Left lobe of liver (tissue), 2 donors: ENCODE measurements around the gene PDGFA. TPM values are rescaled to one million over a fixed set of nuclear protein-coding genes. Genes with fewer than 3 reads are reported as not detected.
A peak's percentile ranks its signal among the peaks of the same experiment; 100 is the strongest.

ENCODE experiments used
- ATAC-seq: fragments of 200-7000 bp; cut with Tn5 transposase; one replicate; pipeline ENCODE4 v1.9.1; 2020; ENCODE audit warnings: mild to moderate bottlenecking, moderate library complexity
- DNase-seq: peaks from one replicate; pipeline ENCODE4 v3.0.0-alpha.2; 2020; ENCODE audit warnings: low spot score
- total RNA-seq: library from RNA; stranded (reverse); gene quantifications from one replicate; pipeline ENCODE4 v1.2.1, GENCODE V29; 2021
- donor health status: DM: no; HTN: no; CAD: no; lungs with moderate emphysema.
- donor health status: DM: no; HTN: yes; CAD: no.

The PDGFA gene
- total RNA-seq, 1 donor from 2014 or later: 2.7 TPM

DNA sequence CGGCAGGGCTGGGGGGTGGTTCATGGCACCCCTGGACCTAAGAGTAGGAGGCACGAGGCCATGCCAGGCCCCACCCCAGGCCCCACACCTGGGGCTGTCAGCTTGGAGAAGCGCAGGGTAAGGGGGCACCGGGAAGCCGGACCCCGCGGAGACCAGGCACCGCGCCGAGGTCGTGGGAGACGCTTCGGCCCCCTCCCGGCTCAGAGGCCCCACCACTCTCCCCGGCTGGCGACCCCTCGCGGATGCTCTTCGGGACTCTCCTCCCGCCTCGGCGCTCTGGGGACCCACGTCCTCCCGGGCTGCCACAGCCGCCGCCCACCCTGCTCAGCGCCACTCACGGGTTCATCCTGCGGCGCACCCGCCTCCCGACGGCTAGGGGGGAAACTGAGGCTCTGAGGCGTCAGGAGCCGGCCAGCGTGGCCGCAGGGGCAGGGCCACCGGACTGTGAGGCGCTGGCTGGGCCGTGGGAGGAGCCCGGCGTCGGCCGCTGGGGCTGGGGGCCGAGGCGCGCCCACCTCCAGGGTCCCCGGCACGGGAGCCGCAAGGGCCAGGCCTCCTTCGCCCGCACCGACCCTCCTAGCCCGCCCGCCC is 25.9 kb downstream of the PDGFA start:
- DNase-seq (no peak), ATAC-seq (no peak)

DNA sequence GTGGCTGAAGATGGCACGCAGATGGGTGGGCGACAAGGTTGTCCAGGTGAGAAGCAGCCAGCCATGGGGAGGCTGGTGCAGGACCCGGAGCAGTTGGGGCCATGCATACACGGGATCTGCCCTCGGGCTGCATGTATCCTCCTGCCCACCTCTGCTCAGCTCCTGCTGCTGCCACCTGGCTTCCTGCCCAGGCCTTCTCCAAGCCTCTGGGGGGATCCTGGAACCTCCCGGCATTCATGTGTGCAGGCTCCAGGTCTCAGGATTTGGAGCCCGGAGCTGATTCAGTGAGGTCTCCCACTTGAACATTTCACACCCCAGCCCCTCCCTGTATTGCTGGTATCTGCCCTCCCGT is 27.0 kb downstream of the PDGFA start:
- DNase-seq (no peak), ATAC-seq (no peak)

DNA sequence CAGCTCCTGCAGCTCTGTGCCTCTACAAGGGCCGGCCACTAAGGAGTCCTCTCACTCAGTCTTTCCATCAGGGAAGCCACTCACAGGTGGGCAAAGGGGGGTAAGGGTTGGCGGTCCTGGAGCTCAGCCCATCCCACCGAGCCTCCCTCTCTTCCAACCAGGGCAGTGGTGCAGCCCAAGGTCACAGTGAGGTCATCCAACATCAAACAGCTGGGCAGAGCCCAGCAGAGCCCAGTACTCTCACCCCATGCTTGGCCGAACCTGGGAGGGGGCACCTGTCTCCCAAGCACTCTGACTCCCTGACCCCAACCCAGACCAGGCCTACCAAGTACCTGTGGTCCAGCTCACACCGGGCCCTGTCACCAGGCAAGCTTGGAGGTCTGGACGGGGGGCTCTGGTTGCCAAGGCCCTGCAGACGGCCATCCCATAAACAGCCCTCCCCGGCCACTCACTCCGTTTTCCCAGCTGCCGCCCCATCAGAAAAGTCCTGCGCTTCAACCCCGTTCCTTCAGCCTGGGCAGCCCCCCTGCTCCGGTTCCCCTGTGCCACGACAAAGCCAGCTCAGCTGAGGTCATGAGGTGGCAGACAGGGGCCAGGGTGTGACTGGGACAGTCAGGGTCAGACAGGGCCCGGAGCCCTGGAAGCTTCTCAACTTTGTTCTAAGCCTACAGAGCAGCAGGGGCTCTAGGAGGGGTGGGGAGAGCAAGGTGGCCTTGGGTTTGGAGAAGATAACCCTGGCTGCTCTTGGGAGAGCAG is 27.5 kb downstream of the PDGFA start:
- no peak for DNase-seq
- no peak for ATAC-seq

DNA sequence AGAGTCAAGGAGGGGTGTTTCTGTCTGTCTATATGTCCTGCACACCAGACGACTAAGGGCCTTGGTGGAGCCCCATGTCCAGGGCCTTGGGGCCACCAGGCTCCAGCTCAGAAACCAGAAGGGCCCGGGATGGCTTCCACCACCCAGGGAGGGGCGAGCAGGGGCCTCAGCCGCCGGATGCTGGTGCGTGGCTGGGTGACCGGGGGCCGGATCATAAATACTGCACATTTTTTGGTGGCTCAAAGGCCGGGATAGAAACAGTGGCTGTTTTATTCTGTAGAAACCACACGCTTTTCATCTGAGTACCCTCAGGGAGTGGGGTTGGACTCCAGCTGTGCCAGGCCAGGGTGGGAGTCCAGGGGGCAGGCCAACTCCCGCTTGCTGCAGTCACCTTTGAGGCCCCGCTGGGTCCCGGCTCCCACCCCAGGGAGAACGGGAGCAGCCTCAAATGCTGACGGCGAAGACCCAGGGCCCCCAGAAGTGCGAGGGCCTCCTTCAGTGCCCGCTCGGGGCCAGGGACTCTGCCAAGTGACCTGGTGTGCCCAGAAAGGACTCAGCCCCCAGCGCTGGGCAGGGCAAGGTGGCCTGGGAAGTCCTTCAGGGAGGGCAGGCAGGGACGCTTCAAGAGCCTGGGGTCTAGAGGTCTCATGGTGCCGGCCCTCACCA is 28.2 kb downstream of the PDGFA start:
- DNase-seq (no peak), ATAC-seq (no peak)

DNA sequence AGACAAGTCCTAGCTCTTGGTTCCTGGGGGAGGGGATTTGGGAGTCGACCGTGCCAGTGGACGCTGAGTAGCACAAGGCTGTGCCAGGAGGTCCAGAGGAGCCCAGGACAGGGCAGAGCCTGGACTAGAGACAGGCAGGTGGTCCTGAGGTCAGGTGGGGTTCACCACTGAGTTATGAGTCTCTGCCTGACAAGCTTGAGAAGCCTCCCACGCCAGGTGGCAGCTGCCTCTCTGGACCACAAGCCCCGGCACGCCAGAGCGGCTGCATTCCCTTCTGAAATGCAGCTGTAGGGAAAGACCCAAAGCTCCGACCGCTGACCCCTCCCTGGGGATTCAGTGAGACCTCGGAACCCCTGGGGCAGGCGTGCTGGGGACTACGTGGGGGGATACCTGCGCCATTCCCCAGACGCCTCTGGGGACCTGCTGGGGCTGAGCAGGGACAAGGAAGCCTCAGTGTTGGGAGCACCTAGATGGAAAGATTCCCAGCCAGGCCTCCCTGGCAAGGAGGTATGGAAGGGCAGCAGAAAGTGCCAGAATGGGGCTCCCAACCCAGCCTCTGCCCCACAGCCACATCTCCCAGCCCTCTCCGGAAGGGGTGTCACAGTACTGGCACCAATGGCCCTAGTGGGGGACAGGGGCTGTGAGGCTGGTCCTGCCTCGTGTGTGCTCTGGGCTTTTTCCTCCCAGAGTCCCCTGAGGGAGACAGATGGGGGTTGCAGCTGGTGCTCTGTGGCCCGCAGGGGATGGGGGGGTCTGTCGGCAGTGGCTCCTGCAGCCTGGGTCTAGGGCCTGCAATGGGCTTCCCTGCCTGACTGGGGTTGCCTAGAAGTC is 29.0 kb downstream of the PDGFA start:
- DNase-seq (no peak), ATAC-seq (no peak)

DNA sequence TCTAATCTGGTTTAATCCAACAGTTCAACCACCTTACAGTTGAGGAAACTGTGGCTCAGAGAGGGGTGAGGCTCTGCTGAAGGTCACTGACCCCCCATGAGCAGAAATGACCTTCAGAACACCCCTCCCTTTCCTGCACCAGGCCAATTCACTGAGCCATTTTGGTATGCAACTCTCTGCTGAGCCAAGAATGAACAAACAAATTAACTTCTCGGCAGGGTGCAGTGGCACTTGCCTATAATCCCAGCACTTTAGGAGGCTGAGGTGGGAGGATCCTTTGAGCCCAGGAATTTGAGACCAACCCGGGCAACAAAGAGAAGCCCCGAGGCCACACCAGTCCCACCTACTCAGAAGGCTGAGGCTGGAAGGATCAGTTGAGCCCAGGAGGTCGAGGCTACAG is 29.8 kb downstream of the PDGFA start:
- DNase-seq: no peak
- ATAC-seq: no peak

DNA sequence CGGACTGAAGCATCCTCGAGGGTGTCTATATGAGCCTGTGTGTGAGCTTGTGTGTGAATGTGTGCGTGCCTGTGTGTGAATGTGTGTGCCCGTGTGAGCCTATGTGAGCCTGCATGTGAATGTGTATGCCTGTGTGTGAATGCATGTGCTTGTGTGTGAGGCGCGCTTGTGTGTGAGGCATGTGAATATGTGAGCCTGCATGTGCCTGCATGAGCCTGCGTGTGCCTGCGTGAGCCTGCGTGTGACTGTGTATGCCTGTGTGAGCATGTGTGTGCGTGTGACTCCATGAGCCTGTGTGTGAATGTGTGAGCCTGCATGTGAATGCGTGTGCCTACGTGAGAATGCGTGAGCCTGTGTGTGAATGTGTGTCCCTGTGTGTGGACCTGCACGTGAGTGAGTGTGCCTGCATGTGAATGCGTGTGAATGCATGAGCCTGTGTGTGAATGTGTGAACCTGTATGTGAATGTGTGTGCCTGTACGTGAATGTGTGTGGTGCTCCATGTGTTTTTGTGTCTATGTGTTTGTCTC is 33.4 kb downstream of the PDGFA start:
- no peak for DNase-seq
- no peak for ATAC-seq

DNA sequence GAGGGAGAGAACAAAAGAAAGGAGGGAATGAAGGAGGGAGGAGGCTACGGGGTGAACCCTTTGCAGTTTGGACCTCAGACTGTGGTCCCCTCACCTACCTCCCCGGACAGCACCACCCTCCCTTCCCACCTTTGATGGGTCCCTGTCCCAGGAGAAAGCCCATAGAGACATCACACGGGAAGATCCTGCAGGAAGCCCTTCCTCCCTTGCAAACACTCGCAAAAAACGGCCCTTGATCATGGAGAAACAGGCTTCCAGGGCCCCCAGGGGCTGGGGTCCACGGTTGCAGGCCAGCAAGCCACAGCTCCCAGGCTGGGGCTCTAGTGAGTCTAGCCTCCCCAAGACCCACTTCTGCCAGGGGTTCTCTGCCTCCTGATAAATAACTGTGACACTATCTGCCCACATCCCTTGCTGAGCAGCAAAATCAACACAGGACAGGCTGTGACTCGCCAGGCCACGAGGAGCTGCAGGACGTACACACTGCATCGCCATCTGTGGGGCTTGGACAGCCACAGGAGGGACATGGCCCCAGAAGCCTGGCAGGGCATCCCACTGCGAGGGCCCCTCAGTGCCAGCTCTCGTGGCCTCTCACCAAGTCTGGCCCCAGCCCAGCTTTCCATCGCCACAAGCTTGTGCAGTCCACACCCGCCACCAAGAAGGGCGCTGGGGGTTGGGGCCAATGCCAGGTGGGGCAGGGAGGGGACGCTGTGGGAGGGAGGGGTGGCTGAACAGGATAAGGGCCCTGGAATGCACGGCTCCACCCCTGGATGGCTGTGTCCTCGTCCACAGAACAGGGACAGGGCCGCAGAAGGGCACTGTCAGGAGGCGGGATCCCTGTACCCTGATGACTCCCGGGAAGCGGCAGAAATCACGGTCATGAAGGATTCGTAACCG is 34.2 kb downstream of the PDGFA start:
- DNase-seq (no peak), ATAC-seq (peak; percentile 20)

DNA sequence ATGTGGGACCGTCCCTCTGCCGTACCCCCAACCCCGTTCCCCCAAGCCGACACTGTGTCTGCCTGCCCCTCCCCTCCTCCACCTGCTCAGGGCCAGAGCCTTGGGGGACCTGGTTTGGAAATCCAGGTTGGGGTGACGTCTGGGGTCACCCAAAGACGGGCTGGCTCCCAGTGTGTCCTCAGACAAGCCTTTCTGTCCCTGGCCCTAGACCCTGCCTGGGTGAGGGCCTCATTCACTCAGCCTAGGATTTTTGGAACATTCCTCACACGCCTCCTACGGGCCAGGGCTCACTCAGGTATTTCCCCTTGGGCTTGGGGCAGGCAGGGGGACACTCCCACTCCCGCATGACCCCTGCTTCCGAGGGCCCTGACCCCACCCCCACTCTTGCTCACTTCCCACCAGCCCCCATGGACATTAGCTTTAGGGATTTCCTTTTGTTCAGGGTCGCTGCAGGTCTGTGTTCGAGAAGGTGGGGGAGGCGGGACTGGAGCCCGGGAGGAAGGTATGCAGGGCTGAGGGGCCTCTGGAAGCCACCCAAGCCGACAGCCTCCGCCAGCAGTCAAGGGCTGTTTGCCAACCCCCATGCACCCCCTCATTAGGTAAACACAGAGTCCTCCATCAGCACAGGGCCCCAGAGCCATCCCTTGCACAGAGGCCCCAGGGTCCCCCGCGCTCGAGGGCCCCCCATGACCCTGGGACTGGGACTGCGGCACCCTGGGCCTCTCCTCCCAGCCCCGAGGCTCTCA is 35.1 kb downstream of the PDGFA start:
- no peak for ATAC-seq
- DNase-seq: no peak

DNA sequence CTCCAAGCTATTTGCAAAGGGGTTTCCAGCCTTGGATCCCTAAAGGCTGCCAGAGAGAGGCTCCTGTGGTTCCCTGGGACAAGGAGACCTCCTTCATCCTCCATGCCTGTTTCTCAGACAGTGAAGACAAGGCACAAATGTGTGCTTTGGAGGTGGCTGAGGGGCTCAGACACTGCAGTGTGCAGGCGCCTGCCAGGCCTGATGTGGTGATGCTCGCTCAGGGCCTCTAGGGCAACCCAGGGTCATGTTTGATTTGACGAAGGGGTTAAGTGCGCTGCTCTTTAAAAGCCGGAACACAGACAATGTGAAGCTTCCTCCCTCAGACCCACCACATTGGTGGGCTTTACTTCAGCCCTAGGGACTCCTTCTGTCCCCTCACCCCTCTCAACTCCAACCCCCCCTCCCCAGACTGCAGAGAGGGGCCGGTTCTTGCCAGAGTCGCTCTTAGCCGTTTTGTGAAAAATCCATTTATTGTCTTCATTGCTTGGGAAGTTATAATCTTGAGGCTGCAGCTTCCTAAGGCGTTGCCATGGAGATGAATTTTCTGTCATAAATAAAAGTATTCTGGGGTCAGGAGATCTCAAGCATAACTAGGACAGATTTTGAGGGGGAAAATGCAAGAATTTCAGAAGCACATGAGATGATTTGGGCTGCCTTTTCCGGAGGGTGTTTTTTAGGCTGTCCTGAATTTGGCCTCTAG is 35.8 kb downstream of the PDGFA start:
- DNase-seq: no peak
- no peak for ATAC-seq

DNA sequence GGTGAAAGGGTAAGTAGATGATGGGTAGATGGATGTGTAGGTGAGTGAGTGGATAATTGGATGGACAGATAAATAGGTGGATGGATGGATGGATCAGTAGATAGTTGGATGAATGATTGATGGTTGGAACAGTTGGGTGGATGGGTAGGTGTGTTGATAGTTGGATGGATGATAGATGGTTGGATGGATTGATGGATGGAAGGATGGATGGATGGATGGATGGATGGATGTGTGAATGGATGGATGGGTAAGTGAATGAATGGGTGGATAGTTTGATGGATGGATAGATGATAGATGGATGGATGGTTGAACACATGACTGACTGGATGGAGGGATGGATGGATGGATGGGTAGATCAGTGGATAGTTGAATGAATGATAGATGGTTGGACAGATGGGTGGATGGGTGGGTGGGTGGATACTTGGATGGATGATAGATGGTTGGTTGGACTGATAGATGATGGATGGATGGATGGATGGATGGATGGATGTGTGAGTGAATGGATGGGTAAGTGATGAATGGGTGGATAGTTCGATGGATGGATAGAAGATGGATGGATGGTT is 37.0 kb downstream of the PDGFA start:
- no peak for ATAC-seq
- no peak for DNase-seq

DNA sequence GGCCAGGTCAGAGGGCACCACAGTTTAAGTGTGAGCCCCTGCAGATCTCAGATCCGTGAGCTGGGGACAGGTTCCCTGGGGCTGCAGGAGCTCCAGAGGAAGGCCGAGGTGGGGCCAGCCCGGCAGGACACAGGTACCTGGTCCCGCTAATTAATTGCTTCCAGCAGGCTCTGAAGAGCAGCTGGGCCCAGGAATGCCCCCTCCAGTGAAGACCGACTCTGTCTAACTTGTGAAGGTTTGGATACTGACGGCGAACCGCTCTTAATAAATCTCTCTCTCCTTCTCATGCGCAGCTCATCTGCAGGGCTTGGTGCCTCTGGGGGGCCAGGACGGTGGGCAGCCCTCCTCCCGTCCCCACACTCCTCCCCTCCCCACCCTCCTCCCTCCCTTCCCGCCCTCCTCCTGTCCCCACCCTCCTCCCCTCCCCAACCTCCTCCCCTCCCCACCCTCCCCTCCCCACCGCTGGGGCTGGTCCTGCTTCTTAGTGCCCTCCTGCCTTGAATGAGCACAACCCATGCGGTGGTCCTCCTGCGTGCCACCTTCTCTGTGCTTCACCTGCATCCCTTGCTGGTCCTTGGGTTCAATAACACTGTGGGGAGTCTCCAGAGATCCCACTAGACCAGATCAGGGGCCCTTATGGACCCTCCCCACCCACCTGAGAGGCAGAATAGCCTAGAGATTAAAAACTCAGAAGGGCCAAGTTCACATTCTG is 38.3 kb downstream of the PDGFA start:
- no peak for ATAC-seq
- no peak for DNase-seq

DNA sequence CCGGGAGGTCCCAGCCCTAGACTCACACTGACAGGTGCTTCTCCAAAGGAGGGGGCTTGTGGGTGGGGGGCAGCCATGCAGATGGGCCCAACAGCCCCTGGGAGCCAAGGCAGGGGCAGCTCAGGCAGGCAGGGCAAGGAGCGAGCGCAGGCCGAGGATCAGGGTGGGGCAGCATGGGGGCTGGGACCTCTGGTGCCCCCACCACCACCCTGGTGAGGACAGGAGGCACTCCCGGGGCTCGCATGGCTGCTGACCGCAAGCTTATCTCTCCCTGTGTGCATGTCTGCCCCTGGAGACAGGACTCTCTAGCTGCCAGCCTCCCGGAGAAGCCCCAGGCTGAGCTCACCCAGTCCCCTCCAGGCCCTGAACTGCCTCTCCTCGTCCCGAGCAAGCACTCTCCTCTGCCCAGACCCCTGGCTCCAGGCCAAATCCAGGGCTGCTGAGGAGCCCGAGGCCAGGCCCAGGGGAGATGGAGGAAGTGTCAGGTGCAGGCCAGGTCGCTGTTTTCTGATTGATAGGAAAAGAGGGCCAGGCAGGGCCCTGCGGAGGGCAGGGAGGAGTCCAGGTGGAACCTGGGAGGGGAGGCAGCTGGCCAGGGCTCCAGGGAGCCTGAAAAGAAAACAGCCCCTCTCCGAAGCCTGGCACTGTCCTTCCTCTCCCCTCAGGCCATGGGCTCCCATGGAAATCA is 39.0 kb downstream of the PDGFA start:
- no peak for ATAC-seq

DNA sequence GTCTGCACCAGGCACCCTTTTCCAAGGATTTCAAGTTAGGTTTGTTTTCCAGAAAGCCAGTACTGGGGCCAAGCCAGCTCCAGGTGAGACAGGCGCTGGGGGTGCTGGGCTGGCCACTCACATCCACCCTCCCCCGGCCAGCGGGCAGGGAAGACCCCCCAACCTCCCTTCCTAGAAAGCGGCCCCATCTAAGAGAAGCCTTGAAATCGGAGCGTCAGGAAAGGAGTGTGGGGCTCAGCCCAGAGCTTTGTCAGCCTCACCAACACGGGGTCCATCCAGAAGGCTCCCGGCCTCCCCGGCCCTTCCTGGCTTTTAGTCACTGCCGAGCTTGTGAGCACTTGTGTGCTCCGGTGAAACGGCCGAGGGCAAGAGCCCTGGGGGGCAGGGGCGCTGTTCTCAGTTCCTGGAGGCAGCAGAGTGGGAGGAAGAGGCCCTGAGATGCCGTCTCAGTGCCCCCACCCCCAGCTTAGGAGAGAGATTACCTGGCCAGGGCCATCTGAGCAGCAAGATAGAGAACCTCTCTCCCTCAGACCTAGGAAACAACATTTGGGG is 39.6 kb downstream of the PDGFA start:
- ATAC-seq: no peak
- no peak for DNase-seq

More for the DNA sequence above, 39.0 kb downstream of the PDGFA start:
- no peak for DNase-seq

DNA sequence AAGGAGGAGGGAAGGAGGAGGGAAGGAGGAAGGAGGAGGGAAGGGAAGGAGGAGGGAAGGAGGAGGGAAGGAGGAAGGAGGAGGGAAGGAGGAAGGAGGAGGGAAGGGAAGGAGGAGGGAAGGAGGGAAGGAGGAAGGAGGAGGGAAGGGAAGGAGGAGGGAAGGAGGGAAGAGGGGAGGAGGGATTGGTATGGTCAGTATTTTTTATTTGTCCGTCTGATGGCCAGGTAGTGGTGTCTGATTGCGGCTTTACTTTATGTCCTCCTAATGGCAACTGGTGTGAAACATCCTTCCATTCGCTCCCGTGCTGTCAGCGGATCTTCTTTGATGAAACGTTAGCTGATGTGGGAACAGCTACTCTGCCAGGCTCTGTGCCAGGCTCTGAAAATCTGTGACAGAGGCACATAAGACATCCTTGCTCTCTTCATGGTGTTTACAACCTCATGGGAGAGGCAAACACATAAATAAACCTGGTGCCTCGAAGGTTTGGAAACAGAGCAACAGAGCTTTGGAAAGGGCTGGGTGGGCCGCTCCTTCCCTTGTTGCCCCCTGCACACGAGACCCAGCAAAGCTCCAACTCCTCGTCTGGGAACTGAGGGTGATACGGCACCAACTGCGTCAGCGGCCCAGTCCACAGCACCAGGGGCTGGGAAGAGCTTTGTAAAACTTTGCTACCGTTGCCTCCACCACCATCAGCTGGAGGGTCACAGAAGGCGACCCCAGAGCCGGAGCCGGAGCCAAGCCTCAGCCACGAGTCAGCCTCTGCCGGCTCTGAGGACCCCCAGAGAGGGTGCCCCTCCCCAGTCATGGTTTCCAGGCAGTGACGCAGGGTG is 40.3 kb downstream of the PDGFA start:
- no peak for ATAC-seq

DNA sequence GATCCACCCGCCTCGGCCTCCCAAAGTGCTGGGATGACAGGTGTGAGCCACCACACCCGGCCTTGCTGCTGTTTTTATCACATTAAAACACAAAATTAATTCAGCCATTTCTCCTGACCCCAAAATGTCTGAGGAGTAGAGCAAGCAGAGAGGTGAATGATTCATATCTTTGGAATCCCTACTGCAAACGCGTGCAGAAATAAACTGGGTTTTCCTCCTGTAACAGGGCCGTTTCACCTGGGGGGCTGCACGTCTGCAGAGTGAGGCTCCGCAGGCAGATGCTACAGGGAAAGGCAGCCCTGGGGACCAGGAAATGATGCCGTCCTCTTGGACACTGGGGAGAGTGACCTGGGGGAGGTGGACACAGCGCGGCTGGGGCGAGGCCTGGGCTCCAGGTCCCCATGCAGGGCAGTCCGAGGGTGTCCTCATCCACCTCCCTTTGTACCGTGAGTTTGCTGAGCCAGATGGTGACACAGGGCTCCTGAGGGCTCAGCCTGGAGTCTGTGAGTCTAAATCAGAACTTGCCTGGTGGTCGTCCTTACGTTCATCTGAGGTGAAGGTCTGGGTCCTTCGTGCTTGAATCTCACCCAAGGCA is 41.9 kb downstream of the PDGFA start:
- DNase-seq (no peak), ATAC-seq (no peak)

More for the DNA sequence above, 40.3 kb downstream of the PDGFA start:
- no peak for DNase-seq
